Stimulated activated CD8-positive, alpha-beta memory T cell treated with anti-CD3 and anti-CD28 coated beads, Interleukin-12 subunit alpha, Interleukin-12 subunit beta, amount 100 ng/mL, for 24 hours (primary cell): ENCODE data around the gene EGFLAM.

Experiments used
- DNase-seq: peaks from one replicate; pipeline ENCODE4 v3.0.0-alpha.2; 2020; ENCODE audit errors: extremely low read depth

EGFLAM gene

GRCh38 chr5:38448568-38449350 lies 190.4 kb downstream of the EGFLAM start:
- no peak for DNase-seq

GRCh38 chr5:38450627-38451026 lies 192.3 kb downstream of the EGFLAM start:
- DNase-seq, result no peak

GRCh38 chr5:38451074-38451725 lies 192.8 kb downstream of the EGFLAM start:
- DNase-seq, result no peak

- DNase-seq, result no peak
These were observed 193.8 kb downstream of the EGFLAM start for GRCh38 chr5:38452201-38452600.

- DNase-seq, result peak; percentile 5
These were observed 195.1 kb downstream of the EGFLAM start for GRCh38 chr5:38453506-38453905.

- no peak for DNase-seq
These were observed 195.6 kb downstream of the EGFLAM start for GRCh38 chr5:38453921-38454320.

GRCh38 chr5:38455796-38456330 lies 197.5 kb downstream of the EGFLAM start:
- no peak for DNase-seq

- DNase-seq, result no peak
These were observed 198.5 kb downstream of the EGFLAM start for GRCh38 chr5:38456657-38457399.

- DNase-seq, result no peak
These were observed 199.8 kb downstream of the EGFLAM start for GRCh38 chr5:38458174-38458573.

GRCh38 chr5:38462976-38463633 lies 204.7 kb downstream of the EGFLAM start:
- no peak for DNase-seq

GRCh38 chr5:38463634-38464521 lies 205.5 kb downstream of the EGFLAM start:
- no peak for DNase-seq

GRCh38 chr5:38465061-38465460 lies 206.7 kb downstream of the EGFLAM start:
- no peak for DNase-seq

- no peak for DNase-seq
These were observed 207.5 kb downstream of the EGFLAM start for GRCh38 chr5:38465702-38466423.

GRCh38 chr5:38466424-38467189 lies 208.2 kb downstream of the EGFLAM start:
- no peak for DNase-seq

GRCh38 chr5:38467353-38468040 lies 209.1 kb downstream of the EGFLAM start:
- no peak for DNase-seq

- DNase-seq, result no peak
These were observed 209.9 kb downstream of the EGFLAM start for GRCh38 chr5:38468202-38468673.

GRCh38 chr5:38468978-38469706 lies 210.8 kb downstream of the EGFLAM start:
- no peak for DNase-seq

- DNase-seq, result no peak
These were observed 211.4 kb downstream of the EGFLAM start for GRCh38 chr5:38469707-38470267.
